ENCODE results near the gene SLC22A23.

The SLC22A23 gene

DNA sequence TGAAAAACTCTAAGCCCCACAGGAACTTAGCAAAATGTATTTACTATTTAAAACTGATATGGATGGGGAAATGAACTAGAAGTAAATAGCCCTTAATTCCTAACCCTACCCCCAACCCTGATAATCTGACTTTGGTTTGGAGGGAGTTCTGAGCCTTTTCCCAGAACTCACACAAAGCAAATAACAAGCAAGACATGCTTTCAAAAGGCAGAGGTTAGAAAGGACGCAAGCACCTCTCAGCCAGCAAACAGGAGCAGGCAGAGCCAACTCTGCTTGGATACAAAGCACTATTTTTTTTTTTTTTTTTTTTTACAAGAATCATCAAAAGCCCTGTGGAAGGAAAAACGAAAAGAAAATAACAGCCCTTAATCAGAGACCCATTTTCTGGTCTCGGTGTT, 58.7 kb downstream of the SLC22A23 start:
- intact Hi-C loops (cut with DNase I), result no loop called here
- peak in 3 of 42 donors; percentile 16 to 54 (median 52) for DNase-seq

DNA sequence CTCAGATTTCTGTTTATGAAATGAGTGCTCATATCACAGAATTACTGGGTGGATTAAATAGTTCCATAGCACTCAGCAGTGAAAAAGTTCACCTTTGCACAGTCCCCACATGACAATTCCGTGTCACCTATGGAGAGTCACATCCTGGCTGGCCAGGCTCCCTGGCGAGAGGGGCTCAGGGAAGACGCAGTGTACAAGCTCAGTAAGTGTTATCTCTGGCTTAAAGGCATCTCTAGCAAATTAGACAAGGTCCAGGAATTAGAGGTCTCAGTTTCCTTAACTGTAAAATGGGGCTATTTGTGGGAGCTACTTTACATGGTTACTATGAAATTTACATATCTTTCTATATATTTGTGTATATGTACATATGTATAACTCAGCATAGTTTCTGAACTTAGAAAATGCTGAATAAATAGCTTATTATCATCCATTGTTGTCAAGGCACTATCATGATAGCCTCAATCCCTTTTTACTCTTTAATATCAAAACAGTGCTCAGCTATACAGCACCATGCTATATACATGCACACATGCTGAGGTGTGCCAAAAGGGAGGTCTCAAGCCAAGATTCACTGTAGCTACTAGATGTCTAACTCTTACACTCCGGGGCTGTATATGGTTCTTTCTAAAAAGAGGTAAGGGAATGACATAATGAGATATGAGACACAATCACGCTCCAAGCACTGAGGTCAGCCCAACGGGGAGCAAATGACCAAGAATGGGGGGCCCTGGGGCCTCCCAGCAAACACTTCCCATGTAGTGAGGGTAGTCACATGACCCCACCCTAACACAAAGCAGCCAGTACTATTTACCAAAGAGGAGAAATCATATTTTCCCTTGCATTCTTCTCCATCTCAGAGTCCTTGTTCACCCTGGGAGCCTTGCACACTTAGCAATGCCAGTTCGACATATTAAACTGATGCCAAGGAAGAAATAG, 59.4 kb downstream of the SLC22A23 start:
- DNase-seq, result peak in 1 of 42 donors; percentile 24
- intact Hi-C loops (cut with DNase I), result no loop called here

DNA sequence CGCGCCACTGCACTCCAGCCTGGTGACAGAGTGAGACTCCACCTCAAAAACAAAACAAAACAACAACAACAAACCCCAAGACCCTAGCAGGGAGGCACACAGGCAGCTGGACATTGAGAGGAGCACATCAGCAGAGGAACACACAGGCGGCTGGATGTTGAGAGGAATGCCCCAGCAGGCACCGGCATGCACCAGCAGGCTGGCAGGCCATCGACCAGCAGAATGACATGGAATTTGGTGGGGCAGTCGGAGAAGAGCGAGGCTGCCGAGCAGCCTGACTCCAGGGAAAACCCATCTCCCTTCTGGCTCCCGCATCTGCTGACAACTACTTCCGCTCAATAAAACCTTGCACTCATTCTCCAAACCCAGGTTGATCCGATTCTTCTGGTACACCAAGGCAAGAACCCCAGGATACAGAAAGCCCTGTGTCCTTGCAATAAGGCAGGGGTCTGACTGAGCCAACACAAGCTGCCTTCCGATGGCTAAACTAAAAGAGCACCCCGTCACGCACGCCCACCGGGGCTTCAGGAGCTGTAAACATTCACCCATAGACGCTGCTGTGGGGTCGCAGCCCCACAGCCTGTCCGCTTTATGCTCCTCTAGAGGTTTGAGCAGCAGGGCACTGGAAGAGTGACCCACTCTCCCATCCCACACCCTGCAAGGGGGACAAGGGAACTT, 60.2 kb downstream of the SLC22A23 start:
- intact Hi-C loops (cut with DNase I), result no loop called here
- peak in 9 of 42 donors; percentile 25 to 75 (median 54) for DNase-seq

DNA sequence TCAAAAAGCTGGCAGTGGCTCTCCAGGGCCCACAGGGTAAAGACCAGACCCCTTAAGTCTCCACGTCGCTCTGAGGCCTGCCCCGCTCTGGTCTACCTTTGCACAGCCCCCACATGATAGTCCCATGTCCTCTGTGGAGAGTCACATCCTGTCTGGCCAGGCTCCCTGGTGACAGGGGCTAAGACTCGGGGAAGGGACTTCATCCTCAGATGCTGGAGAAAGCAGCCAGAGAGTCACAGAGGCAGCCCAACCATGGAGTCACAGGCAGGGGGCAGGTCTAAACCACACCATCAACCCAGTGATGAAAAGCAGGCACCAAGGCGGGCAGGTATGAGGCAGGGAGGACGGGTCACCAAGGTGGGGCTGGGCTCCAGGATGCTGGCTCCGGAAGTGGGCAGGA, 62.2 kb downstream of the SLC22A23 start:
- peak in 1 of 42 donors; percentile 17 for DNase-seq
- intact Hi-C loops (cut with DNase I), result no loop called here

DNA sequence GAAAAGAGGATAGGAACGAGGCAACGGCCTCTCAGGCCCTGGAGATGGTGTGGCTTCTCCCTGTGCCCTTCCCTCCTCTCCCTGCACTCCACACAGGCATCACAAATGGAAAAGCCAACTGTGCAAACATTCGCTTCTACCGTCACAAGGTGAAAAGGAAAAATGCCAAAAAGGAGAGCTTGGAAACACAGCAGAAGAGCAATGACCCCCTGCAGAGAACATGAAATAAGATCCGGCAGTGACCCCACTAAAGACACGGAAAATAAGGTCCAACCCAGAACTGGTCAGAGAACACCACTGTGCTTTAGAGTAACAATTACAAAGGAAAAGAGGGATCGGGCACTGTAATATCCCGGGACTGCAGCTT, 63.0 kb downstream of the SLC22A23 start:
- intact Hi-C loops (cut with DNase I), result no loop called here
- no peak for DNase-seq

DNA sequence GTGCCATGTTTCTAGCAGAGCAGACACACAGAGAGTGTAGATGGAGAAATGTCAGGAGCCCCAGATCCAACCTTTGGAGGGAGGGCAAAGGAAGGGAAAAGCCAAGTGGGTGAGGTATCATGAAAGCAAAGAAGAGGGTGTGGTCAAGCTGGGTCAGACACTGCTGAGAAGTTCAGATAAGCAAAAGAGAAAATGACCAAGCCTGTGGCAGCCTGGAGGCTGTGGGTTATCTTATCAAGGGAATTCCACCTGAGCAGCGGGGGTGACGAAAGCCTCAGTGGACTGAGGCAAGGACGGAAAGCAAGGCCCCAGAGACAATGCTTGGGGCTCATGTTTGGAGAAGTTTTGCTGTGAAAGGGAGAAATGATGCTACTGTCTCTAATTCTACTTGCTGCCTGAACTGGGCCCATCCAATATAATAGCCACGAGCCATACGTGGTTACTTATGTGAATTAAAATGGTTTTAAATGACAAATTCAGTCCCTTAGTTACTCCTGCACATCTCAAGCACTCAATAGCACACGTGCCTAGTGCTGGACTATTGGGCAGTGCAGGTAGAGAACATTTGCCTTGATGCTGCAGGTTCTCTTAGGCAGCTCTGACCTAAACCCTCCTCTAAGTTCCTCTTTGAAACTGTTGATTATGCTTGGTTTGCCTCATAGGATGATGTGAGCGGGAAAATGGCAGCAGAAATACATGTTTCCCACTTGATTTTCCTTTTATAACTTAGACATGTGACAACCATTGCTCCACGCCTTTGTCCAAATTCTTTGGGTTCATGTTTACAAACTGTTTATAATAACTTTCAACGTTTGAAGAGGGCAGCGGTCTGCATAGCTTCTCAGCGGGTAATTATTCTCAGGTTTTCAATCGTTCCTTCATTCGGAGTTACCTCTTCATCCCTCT, 63.7 kb downstream of the SLC22A23 start:
- intact Hi-C loops (cut with DNase I), result no loop called here
- peak in 1 of 42 donors; percentile 20 for DNase-seq

DNA sequence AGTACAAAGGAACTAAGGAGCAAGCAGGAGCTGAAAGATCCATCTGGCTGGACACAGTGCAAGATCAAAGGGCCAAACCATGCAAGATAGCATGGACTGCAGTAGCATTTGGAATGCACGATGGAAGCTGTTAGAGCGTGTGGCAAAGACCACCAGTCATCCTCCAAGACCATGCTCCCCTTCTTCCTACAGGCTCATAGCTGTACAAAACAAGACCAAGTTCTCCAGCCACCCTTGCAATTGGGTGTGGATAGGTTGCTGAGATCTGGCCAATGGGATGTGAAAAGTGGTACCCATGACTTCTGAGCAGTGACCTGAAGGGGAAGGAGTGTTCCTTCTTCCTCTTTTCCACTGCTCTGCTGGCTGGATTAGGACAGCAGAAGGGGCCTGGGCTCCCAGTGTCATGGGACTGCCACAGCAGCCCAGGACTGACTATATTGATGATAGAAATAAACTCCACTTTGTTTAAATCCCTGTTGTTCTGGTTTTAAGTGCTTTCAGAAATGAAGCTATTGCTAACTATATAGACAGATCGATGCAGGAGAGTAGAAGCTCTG, 64.9 kb downstream of the SLC22A23 start:
- intact Hi-C loops (cut with DNase I), result no loop called here
- DNase-seq, result peak in 1 of 42 donors; percentile 24

DNA sequence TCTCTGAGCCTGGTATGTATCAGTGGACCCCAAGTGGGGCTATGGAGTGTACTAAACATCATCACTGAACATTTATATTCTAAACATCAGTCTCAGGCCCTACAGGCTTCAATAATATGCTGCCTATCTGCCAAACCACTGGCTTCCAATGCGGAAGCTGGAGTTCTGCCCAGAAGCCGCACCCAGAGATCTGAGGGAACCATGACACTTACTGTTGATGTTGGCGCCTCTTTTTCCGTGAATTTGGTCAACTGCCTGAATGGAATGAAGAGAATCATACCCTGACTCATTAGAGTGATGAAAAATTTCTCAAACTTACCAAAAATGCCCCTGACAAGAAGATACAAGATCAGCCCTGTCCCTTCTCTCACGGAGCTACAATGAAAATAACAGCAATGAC, 66.2 kb downstream of the SLC22A23 start:
- intact Hi-C loops (cut with DNase I), result no loop called here
- DNase-seq, result peak in 25 of 42 donors; percentile 38 to 85 (median 64)

DNA sequence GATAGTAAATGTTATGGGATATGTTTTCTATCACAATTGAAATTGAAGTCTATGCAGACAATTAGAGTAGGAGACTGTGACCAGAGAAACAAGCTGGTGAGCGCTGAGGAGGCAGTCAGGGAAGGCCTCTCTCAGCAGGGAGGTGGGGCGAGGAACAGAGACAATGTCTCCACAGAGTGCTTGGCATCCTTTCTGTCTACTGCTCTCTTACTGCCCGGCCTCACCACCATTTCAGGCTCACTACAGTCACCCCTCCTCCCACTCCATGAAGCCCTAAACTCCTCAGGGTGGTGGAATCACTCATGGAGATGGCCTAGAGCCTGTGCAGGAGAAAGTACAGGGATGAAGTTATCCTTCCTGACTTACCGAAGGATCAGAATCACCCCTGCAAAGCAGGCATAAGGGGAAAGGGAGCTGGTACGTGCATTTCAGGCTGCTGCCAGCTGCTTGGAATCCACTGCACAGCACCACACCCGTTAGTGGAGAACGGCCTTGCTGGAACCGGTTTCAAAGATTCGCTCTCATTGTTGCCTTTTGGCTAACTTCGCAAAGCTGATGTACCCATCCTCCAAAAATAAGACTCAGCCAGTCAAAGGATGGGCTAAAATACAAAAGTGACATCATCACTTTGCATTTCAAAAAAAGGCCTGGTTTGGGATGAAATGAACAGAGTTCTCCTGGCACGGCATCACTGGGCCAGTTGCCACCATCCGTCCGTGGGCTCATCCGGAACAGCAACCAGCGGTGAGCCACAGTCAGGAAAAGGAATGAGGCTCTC, 67.3 kb downstream of the SLC22A23 start:
- DNase-seq, result peak in 26 of 42 donors; percentile 32 to 85 (median 60)
- intact Hi-C loops (cut with DNase I), result loop anchor here (5.0 kb wide), 1 partner anchor 68 kb away; the partner anchor contains the start of gene SLC22A23

DNA sequence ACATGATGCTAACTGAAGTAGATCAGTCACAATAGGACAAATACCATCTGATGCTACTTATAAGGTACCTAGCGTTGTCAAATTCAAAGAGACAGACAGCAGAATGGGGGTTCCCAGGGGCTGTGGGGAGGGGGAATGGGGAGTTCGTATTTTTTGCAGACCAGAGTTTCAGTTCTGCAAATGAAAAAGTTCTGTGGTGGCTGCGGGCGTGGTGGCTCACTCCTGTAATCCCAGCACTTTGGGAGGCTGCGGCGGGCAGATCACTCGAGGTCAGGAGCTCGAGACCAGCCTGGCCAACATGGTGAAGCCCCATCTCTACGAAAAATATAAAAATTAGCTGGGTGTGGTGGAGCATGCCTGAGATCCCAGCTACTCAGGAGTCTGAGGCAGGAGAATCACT, 68.1 kb downstream of the SLC22A23 start:
- intact Hi-C loops (cut with DNase I), result loop anchor here (5.0 kb wide), 1 partner anchor 69 kb away; the partner anchor contains the start of gene SLC22A23
- DNase-seq, result no peak

DNA sequence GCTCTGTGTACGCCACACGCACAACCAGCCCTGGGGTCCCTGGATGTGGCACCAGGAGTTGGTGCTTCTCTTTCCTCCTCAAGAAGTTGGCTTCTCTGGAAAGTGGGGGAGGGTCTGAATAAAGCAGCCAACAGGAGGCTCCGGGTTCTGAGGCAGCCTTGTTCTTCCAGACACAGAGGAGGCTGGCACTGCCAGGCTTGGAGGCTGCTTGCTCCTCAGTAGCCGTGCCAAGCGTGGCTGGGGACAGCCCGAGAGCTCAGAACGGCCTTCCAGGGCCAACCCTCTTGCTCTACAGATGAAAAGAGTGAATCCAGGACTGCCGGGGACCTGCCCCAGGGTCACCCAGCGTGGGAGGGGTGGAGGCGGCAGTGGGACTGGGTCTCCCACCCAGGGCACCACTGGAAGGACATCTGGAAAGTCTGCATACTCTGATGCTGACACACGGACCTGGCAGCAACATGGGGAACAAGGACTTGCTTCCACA, 70.4 kb downstream of the SLC22A23 start:
- peak; percentile 85 to 98 (median 94) for DNase-seq
- intact Hi-C loops (cut with DNase I), result loop anchor here (5.0 kb wide), 1 partner anchor 71 kb away; the partner anchor contains the start of gene SLC22A23

DNA sequence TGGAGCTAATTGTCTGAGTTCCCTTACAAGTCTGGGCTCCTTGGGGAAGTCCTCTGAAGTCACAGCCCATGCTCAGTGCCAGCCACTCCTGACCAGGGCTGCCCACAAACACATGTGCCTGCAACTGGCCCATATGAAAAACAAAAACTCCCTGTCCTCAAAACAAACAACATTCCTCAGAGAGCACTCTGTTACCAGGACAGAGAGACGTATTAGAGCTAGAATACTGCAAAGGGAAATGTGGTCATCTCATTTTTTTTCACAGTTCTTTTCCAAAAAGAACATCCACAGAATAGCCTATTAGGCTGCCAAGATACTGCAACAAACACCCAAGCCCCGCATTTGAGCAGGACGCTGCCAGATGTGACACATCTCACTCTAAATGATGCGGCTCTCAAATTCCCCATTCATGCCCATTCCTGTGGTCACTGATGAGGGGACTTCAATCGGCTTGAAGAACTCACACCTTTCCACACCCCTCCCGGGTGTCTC, 71.1 kb downstream of the SLC22A23 start:
- peak; percentile 61 to 93 (median 86) for DNase-seq
- intact Hi-C loops (cut with DNase I), result loop anchor here (5.0 kb wide), 1 partner anchor 72 kb away; the partner anchor contains the start of gene SLC22A23

DNA sequence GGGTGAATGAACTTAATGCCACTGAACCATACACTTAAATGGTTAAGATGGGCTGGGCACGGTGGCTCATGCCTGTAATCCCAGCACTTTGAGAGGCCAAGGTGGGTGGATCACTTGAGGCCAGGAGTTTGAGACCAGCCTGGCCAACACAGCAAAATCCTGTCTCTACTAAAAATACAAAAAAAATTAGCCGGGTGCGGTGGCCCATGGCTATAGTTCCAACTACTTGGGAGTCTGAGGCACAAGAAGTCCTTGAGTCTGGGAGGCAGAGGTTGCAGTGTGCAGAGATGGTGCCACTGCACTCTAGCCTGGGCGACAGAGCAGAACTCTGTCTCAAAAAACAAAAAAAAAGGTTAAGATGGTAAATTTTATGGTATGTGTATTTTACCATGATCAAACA, 71.7 kb downstream of the SLC22A23 start:
- DNase-seq, result peak in 2 of 42 donors; percentile 17 to 36
- intact Hi-C loops (cut with DNase I), result loop anchor here (5.0 kb wide), 1 partner anchor 72 kb away; the partner anchor contains the start of gene SLC22A23

DNA sequence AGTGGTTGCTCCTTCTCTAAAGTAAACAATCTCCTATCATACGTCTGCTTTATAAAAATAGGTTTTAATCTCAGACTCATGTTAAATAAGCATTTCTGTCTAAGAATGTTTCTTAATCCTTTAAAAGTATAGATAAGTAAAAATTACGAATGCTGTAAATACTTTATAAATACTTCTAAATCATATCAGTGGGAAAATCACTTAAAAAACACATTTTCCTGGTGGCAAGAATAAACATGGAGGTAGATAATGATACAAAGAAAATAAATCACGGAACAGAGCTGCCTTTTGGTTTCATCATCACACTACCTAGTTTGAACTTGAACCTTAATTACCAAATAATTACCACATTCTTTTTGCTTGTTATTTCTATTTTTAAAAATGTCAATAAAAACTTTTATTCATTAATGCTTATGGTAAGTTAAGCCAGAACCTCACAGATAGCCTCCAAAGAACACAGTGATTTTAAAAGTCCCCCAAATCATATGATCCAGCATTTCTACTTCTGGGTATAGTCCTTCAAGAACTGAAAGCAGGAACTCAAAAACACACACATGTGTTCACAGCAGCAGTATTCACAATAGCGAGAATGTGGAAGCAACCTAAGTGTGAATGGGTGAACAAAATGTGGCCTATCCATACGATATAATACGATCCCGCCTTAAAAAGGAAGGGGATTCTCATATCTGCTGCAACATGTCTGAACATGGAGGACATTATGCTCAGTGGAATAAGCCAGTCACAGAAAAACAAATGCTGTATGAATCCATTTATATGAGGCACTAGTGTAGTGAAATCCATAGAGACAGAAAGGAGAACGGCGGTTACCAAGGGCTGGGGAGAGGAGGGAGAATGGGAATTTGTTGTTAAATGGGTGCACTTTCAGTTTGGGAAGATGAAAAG, 72.4 kb downstream of the SLC22A23 start:
- intact Hi-C loops (cut with DNase I), result loop anchor here (5.0 kb wide), 1 partner anchor 73 kb away; the partner anchor contains the start of gene SLC22A23
- no peak for DNase-seq

DNA sequence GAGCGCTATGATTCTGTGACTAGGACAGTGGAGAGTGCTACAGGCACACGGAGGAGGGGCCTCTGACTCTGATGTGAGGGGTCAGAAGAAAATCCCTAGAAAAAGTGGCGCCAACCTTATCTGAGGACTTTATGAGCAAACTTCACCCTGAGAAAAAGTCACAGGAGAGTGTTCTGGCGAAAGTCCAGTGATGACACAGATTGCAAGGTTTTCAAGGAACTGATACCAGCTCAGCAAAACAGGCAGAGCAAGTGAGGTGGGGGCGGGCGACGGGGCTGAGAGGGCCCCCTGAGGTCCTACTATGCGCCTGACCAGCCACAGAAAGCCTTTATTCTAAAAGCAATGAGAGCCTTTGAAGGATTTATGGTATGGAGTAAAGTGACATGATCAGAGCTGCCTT, 73.3 kb downstream of the SLC22A23 start:
- intact Hi-C loops (cut with DNase I), result no loop called here
- DNase-seq, result peak in 4 of 42 donors; percentile 20 to 46 (median 32)
